AG09309 (cell line): Measurements from ENCODE around the gene PHEX.

ENCODE experiments used
- DNase-seq: peaks from one replicate; pipeline ENCODE4 v3.0.0-alpha.2; 2010; ENCODE audit warnings: low read depth
- H3K4me3 ChIP-seq: 2 replicates; pipeline ENCODE4 v1.5.1; 2011; ENCODE audit warnings: mild to moderate bottlenecking, low read depth, low read length, moderate library complexity; ENCODE audit not compliant: control insufficient read depth
- CTCF ChIP-seq: IDR thresholded peaks from 2 replicates; pipeline ENCODE4 v1.5.1; 2011; ENCODE audit warnings: mild to moderate bottlenecking, low read depth, low read length, inconsistent platforms; ENCODE audit not compliant: insufficient read depth, control insufficient read depth; ENCODE audit errors: missing control alignments

Gene PHEX

GRCh38 chrX:22053481-22053880, 21.4 kb downstream of the PHEX start:
- no peak overlapping the region for H3K4me3 ChIP-seq
- TF ChIP-seq CTCF: no peak
- no peak for DNase-seq

GRCh38 chrX:22056235-22056634, 24.1 kb downstream of the PHEX start:
- no peak overlapping the region for H3K4me3 ChIP-seq
- TF ChIP-seq CTCF: no peak
- DNase-seq: no peak

- no peak for DNase-seq
- TF ChIP-seq CTCF: no peak
Observed at GRCh38 chrX:22057667-22058066, 25.5 kb downstream of the PHEX start.

GRCh38 chrX:22059775-22060174, 27.6 kb downstream of the PHEX start:
- H3K4me3 ChIP-seq: no peak overlapping the region
- TF ChIP-seq CTCF: no peak

More at GRCh38 chrX:22057667-22058066, 25.5 kb downstream of the PHEX start:
- no peak overlapping the region for H3K4me3 ChIP-seq

DNA sequence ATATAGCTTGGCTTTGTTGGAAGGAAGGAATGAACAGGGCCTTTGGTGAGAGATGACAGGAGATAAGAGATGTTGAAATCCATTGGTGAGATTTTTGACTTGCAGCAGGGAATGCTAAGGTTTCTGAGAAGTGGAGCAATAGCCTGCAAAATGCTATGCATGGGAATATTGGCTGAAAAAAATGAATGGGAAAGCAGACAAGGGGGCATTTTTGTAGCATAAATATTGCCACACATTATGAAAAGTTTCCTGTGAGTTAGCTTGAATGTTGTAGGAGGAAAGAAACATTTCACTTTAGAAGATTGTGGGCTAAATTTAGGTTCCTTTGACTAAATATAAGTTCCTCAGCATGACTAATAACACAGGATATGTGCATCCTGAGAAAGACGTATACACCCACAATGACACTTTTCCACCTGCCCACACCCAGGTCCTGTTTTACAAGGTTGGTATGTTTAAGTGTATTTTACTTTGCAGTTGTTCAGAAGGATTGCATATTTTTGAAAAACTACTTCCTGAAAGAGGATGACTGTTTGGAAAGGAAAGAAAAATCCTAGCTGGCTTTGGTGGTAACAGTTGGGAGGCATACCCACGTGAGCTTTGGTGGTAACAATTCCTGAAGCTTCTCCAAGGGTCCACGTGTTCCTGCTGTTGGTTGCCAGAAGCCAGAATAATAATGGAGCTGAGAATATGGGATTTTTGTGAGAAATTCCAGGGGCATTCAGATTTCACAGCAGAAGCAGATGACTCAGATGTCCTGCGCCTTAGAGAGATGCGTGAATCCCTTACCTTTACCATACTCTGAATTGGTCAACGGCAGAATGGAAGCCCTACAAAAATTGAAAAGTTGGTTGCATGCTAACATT, 28.5 kb downstream of the PHEX start:
- no peak overlapping the region for H3K4me3 ChIP-seq
- DNase-seq: no peak
- no peak for TF ChIP-seq CTCF

More at GRCh38 chrX:22059775-22060174, 27.6 kb downstream of the PHEX start:
- DNase-seq: no peak

DNA sequence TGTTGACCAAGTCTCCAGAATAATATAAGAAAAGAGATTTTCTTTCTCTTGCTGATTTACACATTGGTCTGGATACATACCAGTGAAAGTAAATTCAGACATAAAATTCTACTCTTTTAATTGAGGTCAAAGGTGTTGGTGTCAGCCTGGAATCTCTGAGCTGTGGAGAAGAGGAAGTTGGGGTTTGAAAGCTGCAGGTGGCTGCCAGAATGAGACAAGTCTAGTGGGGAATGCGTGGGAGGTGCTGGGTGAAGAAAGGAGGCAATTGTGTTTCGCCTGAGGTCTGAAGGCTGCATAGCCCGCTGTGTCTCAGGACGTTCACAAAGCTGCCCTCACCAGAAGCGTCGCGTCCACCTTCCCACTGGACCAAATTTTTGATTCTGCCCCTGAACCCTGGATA, 31.2 kb downstream of the PHEX start:
- TF ChIP-seq CTCF: no peak
- no peak for DNase-seq
- H3K4me3 ChIP-seq: no peak overlapping the region

- no peak for DNase-seq
- H3K4me3 ChIP-seq: no peak overlapping the region
- TF ChIP-seq CTCF: no peak
Observed at GRCh38 chrX:22069586-22069985, 37.5 kb downstream of the PHEX start.
